Upper lobe of left lung (tissue), 4 donors: ENCODE results near the gene KRT12.

ENCODE experiments used
- EP300 ChIP-seq, 4 donors: sonication (generic); formaldehyde crosslinking; IDR thresholded peaks; one replicate each; pipeline ENCODE4 v1.5.1; 2017; ENCODE audit warnings: antibody characterized with exemption in 4 of 4, control low read depth in 2 of 4
- POLR2A ChIP-seq, 4 donors: fragments of 450-650 bp; IDR thresholded peaks; one replicate each; pipeline ENCODE4 v1.5.1; 2016 to 2017; ENCODE audit warnings: antibody characterized with exemption in 4 of 4, mild to moderate bottlenecking in 2 of 4
- TF ChIP-seq, protein P1 (sequence below), 6 experiments: fragments of 450-650 bp in 4 of 6; fragments of 200-600 bp in 2 of 6; sonication (generic) in 2 of 6; IDR thresholded peaks; one replicate each; pipeline ENCODE4 v1.5.1; 2016 to 2019; ENCODE audit warnings: antibody characterized with exemption in 6 of 6

DNA sequence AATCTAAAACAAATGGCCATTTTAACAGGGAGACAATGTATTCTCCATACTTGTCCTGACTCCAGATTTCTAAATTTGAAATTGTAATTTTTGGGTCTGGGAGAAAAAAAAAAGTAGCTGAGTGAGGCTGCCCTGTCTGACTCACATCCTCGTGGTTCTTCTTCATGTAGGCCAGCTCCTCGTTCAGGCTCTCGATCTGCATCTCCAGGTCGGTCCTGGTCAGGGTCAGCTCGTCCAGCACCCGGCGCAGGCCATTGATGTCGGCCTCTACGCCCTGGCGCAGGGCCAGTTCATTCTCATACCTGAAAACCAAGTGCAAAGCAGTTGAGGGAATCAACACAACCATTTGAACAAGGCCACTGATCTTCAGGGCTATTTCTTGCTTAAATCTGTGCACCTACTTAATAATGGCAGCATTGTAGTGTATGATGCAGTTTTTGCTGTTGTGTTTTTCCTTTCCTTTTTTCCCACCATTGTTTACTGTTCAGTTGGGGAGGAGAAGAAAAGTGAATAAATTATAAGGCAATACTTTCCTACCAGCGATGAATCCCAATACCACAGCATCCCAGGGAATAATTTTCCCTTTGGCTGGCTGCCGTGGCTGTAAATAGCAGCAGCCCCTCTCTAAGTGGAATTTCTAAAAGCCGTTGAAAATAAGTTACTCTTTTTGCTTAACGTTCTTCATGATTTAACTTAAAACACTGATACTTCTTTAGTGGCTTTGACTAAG is 2.2 kb downstream of the KRT12 start:
- TF ChIP-seq, protein P1, sequence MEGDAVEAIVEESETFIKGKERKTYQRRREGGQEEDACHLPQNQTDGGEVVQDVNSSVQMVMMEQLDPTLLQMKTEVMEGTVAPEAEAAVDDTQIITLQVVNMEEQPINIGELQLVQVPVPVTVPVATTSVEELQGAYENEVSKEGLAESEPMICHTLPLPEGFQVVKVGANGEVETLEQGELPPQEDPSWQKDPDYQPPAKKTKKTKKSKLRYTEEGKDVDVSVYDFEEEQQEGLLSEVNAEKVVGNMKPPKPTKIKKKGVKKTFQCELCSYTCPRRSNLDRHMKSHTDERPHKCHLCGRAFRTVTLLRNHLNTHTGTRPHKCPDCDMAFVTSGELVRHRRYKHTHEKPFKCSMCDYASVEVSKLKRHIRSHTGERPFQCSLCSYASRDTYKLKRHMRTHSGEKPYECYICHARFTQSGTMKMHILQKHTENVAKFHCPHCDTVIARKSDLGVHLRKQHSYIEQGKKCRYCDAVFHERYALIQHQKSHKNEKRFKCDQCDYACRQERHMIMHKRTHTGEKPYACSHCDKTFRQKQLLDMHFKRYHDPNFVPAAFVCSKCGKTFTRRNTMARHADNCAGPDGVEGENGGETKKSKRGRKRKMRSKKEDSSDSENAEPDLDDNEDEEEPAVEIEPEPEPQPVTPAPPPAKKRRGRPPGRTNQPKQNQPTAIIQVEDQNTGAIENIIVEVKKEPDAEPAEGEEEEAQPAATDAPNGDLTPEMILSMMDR (IDR thresholded peaks at IDR 0.05), result no peak
- TF ChIP-seq POLR2A (IDR thresholded peaks at IDR 0.05), result no peak
- TF ChIP-seq EP300 (IDR thresholded peaks at IDR 0.05), result no peak
